Mesodermal cell (in vitro differentiated cells): Measurements from ENCODE around the gene NRM.

Experiments
- H3K27ac ChIP-seq: 2 replicates; pipeline ENCODE4 v1.7.0; 2013; ENCODE audit warnings: mild to moderate bottlenecking, low read depth, low read length, moderate library complexity; ENCODE audit not compliant: severe bottlenecking
- H3K36me3 ChIP-seq: 2 replicates; pipeline ENCODE4 v1.7.1; 2013; ENCODE audit warnings: mild to moderate bottlenecking, low read length, moderate library complexity; ENCODE audit not compliant: control insufficient read depth, insufficient read depth
- H3K4me1 ChIP-seq: one replicate; pipeline ENCODE4 v1.7.1; 2013; ENCODE audit warnings: mild to moderate bottlenecking, low read length; ENCODE audit not compliant: insufficient read depth, control insufficient read depth, poor library complexity, severe bottlenecking
- H3K4me3 ChIP-seq: 2 replicates; pipeline ENCODE4 v1.7.0; 2013; ENCODE audit warnings: low read length, control low read depth, mild to moderate bottlenecking; ENCODE audit not compliant: insufficient read depth, poor library complexity, severe bottlenecking; ENCODE audit errors: extremely low read depth
- H3K9me3 ChIP-seq: 2 replicates; pipeline ENCODE4 v1.7.1; 2013; ENCODE audit warnings: mild to moderate bottlenecking, low read length, moderate library complexity; ENCODE audit not compliant: control insufficient read depth
- WGBS, 2 experiments: methylation state at CpG; one replicate each; pipeline ENCODE4 v1.1.5; 2013; ENCODE audit warnings: missing lambda C conversion rate in 2 of 2; ENCODE audit not compliant: insufficient coverage in 2 of 2; 5-methylcytosine and 5-hydroxymethylcytosine counted together

The NRM gene

GRCh38 chr6:30657454-30657853, 33.3 kb downstream of the NRM start:
- Histone ChIP-seq H3K4me3 (no peak overlapping the region), H3K27ac (no peak overlapping the region), H3K9me3 (no peaks in the 10 kb centered on the region), H3K4me1 (no peaks in the 10 kb centered on the region), H3K36me3 (peaks cover 83% of the 10 kb centered on the region)

GRCh38 chr6:30656513-30656912, 34.3 kb downstream of the NRM start:
- 96 to 100% methylated on average over 6 to 7 of the region's 7 CpGs for WGBS, 2 experiments
- H3K27ac ChIP-seq: no peak overlapping the region
- no peak overlapping the region for H3K4me3 ChIP-seq
- H3K36me3 ChIP-seq: peaks cover 83% of the 10 kb centered on the region
- H3K9me3 ChIP-seq: no peaks in the 10 kb centered on the region
- H3K4me1 ChIP-seq: no peaks in the 10 kb centered on the region

GRCh38 chr6:30655743-30656094, 35.1 kb downstream of the NRM start:
- H3K4me3 ChIP-seq: no peak overlapping the region
- WGBS, 2 experiments: 100% methylated on average over 2 to 3 of the region's 3 CpGs
- no peaks in the 10 kb centered on the region for H3K9me3 ChIP-seq
- H3K36me3 ChIP-seq: peaks cover 91% of the 10 kb centered on the region
- no peak overlapping the region for H3K27ac ChIP-seq
- H3K4me1 ChIP-seq: no peaks in the 10 kb centered on the region

DNA sequence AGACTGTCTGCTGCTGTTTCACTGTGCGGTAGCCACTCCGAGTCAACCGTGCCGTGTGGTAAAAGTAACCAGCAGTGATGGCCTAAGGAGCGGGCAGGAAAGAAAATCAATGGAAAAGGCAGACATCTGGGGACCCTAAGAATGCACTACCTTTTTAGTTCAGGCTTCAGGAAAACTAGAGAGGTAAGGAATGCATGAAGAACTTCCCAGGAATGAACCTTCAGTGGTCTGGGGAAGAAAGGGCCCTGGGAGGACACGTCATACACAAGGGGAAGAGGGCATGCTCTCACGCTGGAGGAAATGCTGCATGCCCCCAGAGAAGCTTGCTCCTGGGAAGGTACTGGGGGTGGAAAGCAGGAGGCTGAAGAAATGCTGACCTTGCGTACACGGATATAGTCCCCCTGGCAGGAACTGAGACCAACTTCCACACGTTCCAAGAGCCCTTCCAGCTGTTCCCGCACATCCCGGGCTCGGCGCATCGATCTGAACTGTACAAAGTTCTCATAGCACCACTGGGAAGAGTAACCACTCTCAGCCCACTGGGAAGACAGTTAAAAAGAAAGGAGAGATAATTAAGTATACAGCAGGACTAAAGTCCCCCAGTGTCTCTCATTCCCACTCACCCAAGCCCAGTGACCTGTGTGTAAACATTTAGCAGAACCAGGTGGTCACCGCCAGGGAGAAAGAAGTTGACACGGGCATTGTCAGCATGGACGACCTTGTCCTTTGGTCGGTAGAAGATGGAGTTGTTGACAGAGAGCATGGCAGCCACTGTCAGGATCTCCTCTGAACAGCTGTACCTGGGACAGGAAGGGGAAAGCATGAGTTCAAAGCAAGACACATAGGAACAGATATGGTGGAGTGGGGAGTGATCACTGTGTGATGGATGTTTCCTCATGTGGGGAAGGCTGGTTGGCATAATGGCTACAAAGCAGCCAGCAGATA, 35.7 kb downstream of the NRM start:
- Histone ChIP-seq H3K4me3 (no peak overlapping the region), H3K4me1 (no peaks in the 10 kb centered on the region), H3K27ac (no peak overlapping the region), H3K9me3 (no peaks in the 10 kb centered on the region), H3K36me3 (peaks cover 87% of the 10 kb centered on the region)
- 93 to 95% methylated on average over 17 to 18 of the region's 19 CpGs for WGBS, 2 experiments

DNA sequence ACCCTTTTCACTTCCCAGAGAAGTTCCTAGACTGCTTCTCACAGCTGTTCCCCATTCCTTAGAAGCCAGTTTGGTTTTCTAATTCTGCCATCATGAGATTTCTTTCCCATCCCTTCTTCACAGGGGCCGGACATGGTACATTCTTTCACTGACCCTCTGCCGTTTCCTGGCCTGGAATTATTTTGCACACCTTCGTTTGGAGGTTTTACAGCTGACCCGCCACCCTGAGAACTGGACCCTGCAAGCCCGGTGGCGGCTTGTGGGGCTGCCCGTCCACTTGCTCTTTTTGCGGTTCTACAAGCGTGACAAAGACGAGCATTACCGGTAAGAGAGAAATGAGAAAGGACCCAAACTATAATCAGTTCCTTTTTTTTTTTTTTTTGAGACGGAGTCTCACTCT, 39.6 kb downstream of the NRM start:
- H3K4me3 ChIP-seq: no peak overlapping the region
- WGBS, 2 experiments: 92 to 96% methylated on average over 10 to 11 of the region's 12 CpGs
- no peak overlapping the region for H3K27ac ChIP-seq
- no peaks in the 10 kb centered on the region for H3K9me3 ChIP-seq
- peaks cover 56% of the 10 kb centered on the region for H3K36me3 ChIP-seq
- H3K4me1 ChIP-seq: no peaks in the 10 kb centered on the region

GRCh38 chr6:30647242-30648116, 43.3 kb downstream of the NRM start:
- Histone ChIP-seq H3K9me3 (no peaks in the 10 kb centered on the region), H3K27ac (peak overlapping the region; percentile 71), H3K4me3 (peak overlapping the region; percentile 88), H3K4me1 (no peaks in the 10 kb centered on the region), H3K36me3 (peaks cover 48% of the 10 kb centered on the region)
- 0 to 1% methylated on average over 59 to 62 of the region's 78 CpGs for WGBS, 2 experiments

DNA sequence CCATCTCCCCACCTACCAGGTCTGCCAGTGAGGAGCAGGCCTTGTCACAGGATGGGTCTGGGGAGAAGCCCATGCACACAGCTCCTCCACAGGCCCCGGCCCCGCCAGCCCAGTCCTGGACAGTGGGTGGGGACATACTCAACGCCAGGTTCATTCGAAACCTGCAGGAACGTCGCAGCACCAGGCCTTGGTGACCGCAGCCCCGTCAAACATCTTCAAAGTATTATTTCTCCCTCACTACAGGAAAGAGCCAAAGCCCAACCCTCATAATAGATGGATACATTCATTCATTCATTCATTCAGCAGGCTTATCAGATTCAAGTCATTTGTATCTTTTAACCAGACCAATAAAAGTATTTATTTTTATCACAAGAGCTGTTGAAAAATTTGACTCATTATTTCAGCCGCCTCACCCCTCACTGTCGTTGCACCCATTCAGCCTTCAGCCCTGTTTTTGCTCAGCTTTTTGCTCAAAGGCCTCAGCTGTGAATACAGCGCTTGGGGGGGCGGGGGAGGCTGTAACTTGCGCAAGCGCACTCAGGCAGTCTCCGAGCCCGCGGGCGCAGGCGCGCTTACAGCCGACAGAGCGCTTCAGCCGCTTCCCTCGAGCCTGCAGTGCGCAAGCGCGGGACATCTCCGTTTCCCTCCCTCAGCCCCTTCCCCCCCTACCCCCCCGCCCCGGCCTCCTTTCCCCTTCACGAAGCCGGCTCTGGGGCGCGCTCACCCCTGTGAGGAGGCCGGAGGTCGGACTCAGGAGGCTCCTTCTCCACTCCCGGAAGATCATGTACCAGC, 44.1 kb downstream of the NRM start, which contains the start of gene C6orf136:
Gene C6orf136, plus strand, starts transcription at position 684 of the 792 bp plus-strand sequence. Its CDS starts 99 bp downstream, at position 783.
- no peaks in the 10 kb centered on the region for H3K9me3 ChIP-seq
- H3K4me1 ChIP-seq: no peaks in the 10 kb centered on the region
- H3K27ac ChIP-seq: peak within 1 kb of the TSS; percentile 71
- WGBS, 2 experiments: 21 to 44% methylated on average over 11 to 17 of the region's 37 CpGs
- H3K36me3 ChIP-seq: peaks cover 45% of the 10 kb centered on the region
- H3K4me3 ChIP-seq: peak within 1 kb of the TSS; percentile 88

- Histone ChIP-seq H3K4me3 (no peak overlapping the region), H3K27ac (peak overlapping the region; percentile 3), H3K36me3 (peaks cover 45% of the 10 kb centered on the region), H3K9me3 (no peaks in the 10 kb centered on the region), H3K4me1 (no peaks in the 10 kb centered on the region)
- WGBS, 2 experiments: 80 to 91% methylated on average over 1 of the region's 1 CpG
Measured at GRCh38 chr6:30645989-30646388, 44.8 kb downstream of the NRM start.

GRCh38 chr6:30644769-30645168, 46.0 kb downstream of the NRM start:
- H3K36me3 ChIP-seq: peaks cover 54% of the 10 kb centered on the region
- 92 to 93% methylated on average over 5 of the region's 5 CpGs for WGBS, 2 experiments

DNA sequence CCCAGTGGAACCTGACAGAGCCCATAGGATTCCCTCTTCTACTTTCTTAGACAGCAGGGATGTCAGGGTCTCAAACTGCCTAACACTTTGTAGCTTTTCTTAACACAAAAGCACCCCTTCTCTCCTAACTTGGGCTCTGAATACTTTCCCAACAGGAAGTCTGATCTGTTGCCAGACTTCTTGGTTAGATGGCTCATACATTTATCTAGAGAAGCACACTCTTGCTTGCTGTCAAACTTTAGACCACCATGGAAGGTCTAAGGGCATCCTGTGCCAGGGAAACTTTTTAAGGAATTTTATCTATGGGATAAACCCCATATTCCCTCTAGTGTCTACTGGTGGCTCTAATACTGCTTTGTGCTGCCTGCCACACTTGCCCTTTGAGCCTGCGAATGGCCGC, 47.1 kb downstream of the NRM start:
- peaks cover 64% of the 10 kb centered on the region for H3K36me3 ChIP-seq
- H3K4me3 ChIP-seq: no peak overlapping the region
- no peaks in the 10 kb centered on the region for H3K9me3 ChIP-seq
- WGBS, 2 experiments: 100% methylated on average over 2 of the region's 2 CpGs; no CpG with 5 or more reads in 1 of the 2 experiments
- H3K4me1 ChIP-seq: no peaks in the 10 kb centered on the region
- H3K27ac ChIP-seq: no peak overlapping the region

More at GRCh38 chr6:30644769-30645168, 46.0 kb downstream of the NRM start:
- no peaks in the 10 kb centered on the region for H3K4me1 ChIP-seq
- H3K9me3 ChIP-seq: no peaks in the 10 kb centered on the region
- no peak overlapping the region for H3K27ac ChIP-seq
- no peak overlapping the region for H3K4me3 ChIP-seq
